HTR-8/SVneo (cell line): ENCODE measurements around the gene DLG2.

Experiments used
- DNase-seq: peaks from one replicate; pipeline ENCODE4 v3.0.0; 2011; ENCODE audit warnings: low spot score, mixed read lengths; ENCODE audit not compliant: insufficient read length
- FAIRE-seq: peaks from 2 replicates; lab custom pipeline; 2011; peaks lifted over from hg19 to GRCh38; lab: Jason Lieb, UNC

DLG2 gene

DNA sequence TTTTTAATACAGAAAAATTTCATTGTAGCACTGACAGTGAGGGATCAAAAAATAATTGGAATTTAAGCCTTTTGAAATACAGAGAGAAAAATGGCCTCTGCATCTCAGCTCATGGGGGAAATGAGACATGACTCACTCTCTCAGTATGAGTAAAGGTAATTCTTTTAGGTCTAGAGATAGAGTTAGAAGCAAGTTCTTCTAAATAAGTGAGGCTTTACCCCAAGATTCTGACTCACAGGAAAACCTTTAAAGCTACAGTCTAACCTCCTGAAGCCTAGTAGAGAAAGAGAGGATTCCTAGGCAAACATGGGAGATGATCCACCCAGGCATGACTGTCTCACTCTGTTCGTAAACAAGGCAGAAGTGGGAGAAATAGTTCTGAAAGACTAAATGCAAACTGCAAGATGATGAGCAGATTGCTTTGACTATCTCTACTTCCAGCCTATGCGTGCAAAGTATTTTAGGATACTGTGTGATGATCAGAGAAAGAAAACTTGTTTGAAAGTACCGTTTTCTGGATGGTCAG, 1337.7 kb downstream of the DLG2 start:
- DNase-seq (no peak), FAIRE-seq (peak; percentile 40)

DNA sequence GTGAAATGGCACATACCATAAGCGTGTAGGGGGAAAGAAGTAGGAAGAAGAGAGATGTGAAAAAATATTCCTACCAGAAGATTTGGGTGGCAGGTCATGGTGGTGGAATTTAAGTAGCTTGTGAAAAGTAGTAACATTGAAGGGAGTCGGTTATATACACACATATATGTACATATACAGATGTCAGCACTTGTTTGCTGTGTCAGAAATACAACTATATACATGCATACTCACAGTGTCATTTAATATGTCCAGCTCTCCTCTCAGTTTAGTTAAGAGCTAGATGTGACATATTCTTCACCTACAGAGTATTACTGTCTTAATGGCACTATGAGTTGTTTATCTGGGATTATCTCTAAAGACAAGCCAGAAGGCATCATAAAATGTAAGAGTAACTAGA, 1353.6 kb downstream of the DLG2 start:
- FAIRE-seq (no peak), DNase-seq (no peak)

DNA sequence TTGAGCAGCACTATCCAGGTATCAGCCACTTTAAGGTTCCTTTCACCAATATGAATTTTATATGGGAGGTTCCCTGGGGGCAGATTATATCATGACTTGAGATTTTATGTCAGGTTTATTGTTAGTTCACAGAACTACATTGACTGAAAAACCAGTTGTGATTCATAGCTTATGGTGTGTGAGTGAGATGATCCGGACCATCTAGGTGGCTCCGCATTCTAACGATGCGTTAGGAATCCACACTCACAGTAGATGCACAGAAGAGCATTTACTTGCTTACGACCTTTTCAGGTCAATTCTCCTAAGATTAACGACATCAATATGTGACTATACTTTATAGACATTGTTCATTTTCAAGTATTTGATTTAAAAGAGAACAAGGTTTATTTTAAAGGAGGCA, 1356.7 kb downstream of the DLG2 start:
- DNase-seq (no peak), FAIRE-seq (no peak)

DNA sequence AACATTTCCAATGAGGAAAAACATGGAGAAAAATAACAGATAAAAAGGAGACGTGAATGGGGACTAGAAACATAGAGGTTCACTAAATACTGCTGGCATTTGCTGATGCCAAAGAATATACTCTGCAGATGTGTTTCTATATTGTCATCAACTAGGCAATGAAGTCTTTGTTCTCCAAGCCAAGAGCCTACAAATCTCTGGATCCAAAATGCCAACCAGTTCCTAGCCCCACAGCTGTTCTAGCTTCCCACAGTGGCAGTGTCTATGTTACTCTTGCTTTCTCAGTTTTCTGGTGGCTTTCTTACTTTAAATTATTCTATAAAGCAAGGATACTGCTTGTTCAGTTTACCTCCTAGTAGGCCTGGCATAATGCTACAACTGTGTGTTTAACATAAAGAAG, 1363.1 kb downstream of the DLG2 start:
- FAIRE-seq (no peak), DNase-seq (no peak)

DNA sequence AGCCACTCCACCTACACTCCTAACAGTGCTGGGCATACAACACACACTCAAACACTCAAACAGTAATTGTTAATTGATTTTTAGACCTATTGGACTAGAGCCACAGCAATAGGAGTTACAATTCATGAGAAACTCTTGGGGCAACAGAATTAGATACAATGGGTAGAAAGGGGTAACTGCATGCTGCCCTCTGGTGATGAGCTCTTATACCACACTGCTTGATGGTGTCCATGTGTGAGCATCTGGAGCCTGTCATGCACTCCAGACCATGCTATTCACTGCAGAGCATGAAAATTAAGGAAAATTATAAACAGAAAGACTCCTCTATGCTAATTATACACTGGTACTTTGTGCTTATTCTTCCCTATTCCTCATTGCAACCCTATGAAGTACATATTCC, 1365.4 kb downstream of the DLG2 start:
- FAIRE-seq = no peak
- DNase-seq = no peak

DNA sequence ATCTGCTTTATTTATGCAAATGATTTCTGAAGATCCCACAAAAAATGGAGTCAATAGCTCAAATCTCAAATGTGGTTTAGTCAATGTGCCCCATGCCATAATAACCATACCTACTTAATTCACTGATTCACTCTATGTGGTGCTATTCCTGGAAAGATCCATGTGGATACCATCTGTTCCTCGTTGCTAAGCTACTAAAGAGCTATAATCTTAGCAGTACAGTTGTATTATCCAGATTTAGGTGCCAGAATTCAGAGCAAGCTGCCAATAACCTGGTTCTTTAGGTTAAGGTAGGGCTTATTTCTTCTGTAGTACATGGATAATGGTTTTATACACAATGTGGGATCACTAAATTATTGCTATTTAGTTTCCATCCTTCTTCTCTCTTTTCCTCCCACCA, 1366.3 kb downstream of the DLG2 start:
- no peak for FAIRE-seq
- DNase-seq = no peak

DNA sequence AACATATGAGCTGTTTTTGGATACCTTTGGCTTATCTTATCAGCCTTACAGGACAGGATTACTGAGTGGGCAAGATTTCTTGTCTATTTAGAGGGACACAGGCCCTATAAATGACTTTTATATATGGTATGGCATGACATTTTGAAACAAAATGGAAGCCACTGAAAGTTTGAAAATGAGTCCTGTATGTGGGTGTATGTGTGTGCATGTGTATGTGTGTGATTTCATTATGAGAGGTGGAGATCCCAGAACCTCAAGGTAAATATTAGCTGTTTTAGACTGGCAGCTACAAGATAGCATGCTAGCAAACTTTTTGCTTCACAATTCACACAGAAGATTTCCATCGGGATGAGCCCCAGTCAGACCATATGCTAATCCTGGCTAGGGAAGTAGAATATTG, 1370.5 kb downstream of the DLG2 start:
- FAIRE-seq = no peak

DNA sequence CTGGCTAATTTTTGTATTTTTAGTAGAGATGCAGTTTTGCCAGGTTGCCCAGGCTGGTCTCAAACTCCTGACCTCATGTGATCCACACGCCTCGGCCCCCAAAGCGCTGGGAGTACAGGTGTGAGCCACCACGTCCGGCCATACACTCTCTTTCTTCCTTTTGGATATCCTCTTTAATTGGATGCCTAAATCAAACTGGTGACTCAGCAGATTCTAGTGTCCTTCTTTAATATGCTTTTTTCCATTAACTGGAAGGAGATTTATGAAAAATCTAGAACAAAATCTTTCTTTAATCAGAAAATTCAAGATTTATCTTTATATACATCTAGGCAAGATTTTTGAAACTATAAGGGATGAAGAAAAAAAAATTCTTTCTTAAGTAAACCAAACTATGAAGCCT, 1371.7 kb downstream of the DLG2 start:
- DNase-seq (no peak), FAIRE-seq (no peak)

More for the DNA sequence above, 1370.5 kb downstream of the DLG2 start:
- DNase-seq = no peak

DNA sequence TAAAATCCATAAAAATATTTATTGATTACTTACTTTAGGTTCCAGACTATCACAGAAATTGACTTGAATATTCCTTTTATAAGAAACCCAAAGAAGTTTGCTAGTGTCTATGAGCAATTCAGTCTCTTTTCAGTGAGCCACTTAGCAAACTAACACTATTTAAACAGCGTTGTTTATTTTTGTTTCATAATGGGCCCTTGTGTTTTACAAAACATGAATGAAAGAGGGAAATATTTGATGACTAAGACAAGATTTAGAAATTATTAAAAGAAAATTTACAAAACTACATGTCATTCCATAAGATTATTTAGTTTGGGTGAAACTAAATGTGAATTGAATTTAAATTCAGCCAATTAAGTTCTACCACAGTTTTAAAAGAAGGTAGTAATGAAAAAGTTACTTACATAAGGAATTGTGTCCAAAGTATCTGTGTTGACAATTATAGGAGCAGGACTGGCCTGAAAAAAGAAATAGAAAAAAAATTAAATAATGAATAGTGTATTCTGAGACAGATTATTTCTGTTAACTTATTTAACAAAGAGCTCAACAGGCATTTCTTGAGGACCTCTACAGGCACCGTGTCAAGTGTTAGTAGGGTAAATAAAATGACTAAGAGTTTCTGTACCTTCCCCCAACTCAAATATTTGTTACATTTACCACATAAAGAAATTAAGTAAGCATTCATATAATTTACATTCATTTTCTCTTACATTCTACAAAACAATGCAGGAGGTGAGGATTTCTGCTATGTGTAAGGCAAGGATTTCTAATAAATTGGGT, 1376.1 kb downstream of the DLG2 start:
- FAIRE-seq (no peak), DNase-seq (no peak)

DNA sequence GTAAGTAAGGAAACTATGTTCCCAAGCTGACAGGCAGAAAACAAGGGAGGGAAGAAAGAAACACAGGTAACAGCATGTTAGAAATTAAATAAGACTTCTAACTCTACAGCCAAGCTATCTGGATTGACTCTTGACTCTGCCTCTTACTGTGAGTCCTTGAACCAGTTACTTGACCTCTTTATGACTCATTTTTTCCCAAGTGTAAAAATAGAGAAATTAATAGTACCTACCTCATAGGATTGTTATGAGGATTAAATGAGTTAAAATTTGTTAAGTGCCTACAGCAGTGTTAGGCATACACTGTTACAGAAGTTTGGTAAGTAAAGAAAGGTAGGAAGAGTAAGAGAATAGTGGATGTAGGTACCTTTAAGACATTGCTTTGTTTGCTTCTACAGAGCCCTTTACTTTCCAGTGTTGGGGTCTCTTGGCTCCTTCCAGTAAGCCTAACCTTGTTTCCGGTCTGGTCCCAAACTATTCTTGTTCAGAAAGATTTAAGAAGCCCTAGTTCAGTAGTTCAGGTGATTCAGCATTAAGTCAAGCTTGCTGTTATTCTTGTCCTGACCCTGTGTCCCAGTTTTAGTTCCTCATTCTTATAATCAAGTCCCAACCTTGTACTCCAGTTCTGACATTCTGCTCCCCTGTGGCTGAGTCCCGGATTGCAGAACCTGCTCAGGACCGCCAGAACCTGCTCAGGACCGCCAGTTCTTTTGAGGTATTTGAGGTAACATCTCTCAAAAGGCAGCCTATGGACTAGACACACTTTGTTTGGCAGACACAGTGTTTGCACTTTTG, 1377.6 kb downstream of the DLG2 start:
- FAIRE-seq (no peak), DNase-seq (no peak)

DNA sequence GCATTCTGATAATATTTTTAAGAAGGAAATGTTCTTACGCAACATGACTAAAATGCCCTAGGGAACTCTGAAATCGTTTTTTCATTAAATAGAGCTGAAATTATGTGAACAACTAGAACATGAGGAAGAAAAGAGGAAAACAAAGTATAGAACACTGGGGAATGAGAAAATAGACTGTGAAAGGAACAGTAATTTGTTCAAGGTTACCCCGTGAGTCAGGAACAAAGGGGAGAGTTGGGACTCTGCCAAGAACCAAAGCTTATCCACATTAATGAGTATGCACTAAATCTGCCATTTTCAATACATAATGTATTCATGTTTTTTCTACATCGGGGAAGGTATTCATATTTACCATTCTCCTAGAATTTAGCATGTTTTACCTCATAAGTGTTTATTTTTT, 1379.2 kb downstream of the DLG2 start:
- DNase-seq (no peak), FAIRE-seq (no peak)

DNA sequence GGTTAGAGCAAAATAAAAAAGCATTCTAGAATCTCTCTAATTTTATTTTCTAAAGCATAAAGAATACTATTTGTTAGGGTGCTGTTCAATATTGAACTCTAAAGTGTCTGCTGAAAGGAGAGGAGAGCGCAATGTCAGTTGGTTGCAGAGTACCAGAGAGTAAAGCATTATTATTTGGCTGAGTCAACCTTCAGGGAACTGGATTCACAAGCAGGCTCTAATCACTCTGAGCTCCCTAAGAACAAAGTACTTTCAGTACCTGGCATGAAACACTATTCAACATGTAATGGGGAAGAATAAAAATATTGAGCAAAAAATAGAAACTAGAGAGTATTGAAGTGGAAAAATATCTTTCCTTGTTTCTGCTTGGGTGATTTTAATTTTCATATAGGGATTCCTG, 1380.0 kb downstream of the DLG2 start:
- no peak for FAIRE-seq

DNA sequence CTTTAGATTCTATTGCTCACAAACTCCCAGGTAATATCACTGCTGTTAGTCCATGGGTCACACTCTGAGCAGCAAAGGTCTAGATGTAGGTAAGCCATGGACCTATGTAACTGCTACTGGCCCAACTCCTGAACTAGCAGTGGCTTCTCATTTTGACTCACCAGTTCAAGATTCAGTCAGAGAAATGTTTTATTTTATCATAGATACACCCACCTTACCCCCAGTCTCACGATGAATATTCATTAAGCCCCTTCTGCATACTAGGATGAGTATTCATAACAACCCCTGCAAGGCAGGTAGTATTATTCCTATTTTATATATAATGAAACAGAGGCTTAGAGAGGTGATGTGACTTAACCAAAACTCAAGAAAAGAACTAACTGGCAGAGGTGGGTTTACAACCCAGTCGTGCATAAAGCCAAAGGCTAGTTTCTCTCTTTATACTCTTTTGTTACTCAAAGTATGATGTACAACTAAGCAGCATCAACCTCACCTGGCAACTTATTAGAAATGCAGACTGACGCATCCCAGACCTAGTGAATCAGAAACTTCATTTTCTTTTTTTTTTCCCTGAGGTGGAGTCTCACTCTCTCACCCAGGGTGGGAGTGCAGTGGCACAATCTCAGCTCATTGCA, 1383.4 kb downstream of the DLG2 start:
- no peak for DNase-seq
- no peak for FAIRE-seq

More for the DNA sequence above, 1380.0 kb downstream of the DLG2 start:
- DNase-seq = no peak

DNA sequence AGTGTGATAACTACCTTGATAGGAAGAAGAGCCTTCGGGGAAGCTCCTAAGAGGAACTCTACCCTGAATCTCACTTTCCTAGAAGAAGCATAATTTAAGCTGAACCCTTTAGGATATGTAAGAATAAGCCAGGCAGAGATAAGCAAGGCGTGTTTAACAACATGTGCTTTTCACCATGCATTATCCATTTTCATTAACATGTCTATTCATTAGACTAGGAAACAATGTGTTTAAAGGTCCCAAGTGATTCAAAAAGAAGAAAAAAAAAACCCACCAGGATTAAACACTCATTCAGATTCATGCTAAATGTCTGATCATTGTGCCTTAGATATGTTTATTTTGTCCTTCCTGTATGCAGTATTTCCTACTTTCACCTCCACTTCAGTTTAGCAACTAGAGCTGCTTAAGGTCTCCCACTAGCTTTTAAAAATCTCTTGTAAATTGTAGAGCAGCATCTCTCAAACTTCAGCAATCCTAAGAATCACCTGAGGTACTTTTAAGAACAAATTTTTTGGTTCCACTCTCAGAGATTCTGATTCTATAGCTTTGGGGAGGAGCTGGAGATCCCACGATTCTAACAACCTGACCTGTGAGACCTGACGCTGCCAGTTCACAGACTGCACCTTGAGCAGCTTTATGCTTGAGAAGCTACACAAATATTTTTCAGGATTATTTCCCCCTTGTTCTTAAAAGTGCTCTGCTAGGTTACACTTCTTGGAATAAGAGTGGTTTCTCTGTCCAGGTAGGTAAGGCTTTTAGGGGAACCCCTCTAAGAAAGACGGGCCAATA, 1385.6 kb downstream of the DLG2 start:
- no peak for DNase-seq
- FAIRE-seq = no peak

DNA sequence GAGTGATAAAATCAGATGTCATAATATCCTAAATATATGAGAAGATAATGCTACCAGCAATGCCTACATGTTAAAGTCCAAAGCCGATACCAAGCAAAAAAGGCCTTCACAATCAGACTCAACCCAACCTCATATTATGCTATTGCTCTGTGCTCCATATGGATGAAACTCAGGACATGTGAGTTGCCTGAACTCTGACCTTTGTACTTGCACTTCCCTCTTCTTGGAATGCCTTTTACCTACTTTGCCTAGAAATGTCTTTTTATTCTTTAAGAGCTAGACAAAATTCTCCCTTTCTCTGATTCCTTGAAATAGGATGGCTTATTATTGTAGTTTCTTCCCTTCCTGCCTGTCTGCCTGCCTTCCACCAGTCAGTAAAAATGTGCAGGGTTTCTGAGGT, 1386.3 kb downstream of the DLG2 start:
- FAIRE-seq = no peak
- no peak for DNase-seq

DNA sequence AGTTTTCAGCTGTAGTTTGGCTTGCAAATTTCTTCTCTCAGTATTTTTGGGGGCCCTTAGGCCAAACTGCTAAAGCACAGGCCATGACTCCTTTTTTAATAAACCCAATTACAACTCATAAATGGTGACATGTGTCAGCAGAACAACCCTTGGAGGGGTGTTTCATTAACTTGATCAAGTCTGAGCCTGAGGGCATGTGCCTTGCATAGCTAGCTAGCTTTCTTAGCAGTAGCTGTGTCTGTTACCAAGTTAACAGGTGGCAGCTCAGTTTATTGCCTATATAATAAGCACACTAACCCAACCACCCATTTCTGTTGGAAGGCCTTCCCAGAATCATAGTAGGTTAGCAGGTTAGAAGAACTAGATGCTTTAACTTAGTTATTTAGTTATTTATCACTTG, 1390.7 kb downstream of the DLG2 start:
- DNase-seq (no peak), FAIRE-seq (no peak)

DNA sequence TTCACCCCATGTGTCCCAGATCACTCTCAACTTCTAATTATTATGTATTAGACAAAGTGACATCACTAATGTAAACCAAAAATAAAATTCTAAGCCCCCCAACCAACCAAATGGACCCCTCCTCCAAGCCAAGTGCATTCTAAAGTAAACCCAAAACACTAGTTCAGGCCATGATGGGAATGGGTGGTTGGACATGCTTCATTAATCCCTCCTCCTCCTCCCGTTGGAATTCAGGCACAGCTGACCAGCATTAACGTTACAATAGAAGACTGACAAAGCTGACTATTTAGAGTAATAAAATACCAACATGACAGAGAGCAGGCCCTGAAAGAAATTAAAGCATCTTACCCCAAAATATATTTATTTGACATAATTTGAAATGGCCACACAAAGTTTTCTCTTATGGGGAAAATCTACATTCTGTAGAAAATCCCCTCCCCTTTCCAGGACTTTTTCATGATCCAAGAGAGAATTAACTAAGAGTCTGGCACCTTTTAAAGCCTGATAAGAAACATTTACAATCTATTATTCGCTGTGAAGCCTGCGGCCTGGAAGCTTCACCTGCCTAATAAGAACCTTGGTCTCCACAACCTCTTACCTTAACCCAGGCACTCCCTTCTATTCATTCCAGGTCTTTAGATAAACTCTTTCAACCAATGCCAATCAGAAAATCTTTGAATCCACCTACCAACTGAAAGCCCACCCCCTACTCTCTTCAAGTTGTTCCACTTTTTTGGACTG, 1392.5 kb downstream of the DLG2 start:
- DNase-seq (no peak), FAIRE-seq (no peak)

DNA sequence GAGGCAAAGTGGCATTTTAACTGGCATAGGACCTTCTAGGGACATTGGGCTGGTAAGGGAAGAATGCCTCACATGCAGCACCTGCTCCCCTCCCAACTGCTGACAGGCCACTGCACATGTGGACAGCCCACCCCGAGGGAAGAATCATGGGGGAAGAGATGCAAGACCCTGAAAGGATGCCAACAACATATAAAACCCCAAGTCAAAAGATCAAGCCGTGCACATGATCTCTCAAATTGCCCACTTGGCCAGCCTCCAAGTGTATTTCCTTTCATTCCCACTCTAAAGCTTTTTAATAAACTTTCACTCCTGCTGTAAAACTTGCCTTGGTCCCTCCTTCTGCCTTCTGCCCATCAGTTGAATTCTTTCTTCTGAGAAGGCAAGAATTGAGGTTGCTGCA, 1393.1 kb downstream of the DLG2 start:
- no peak for FAIRE-seq
- no peak for DNase-seq

DNA sequence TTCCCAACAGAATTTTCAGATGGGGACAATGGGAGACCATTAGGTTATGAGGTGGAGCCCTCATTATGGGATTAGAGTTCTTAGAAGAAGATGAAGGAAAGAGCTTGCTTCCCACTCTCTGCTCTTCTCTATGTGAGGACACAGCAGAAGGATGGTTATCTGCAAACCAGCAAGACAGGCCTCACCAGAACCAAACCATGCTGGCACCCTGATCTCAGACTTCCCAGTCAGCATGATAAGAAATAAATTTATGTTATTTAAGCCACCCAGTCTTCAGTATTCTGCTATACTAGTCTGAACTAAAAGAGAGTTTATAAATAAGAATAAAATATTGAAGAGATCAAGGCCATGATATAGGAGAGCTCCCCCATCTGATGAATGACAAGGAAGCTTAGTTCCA, 1394.6 kb downstream of the DLG2 start:
- no peak for DNase-seq
- FAIRE-seq = no peak

DNA sequence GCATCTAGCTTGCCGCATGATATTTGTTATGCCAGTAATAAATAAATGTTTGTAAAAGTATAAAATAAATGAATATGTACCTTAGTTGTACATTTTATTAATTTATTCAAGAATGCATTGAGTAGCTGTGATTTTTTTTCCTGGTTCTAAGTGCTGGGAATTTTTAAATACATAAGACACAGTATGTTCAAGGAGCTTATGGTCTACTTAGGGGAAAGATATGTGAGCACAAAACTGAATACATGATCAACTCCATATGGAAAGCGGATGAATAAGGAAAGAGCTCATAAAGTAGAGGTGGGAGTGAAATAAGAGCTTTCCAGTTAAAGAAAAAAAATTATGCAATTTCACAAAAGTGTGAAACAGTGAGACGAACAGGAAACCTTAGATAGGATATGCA, 1396.7 kb downstream of the DLG2 start:
- FAIRE-seq (no peak), DNase-seq (no peak)
